Thoracic aorta (tissue), 2 donors: ENCODE results near the gene HMCN1. TPM values are rescaled to one million over a fixed set of nuclear protein-coding genes. Genes with fewer than 3 reads are reported as not detected.

Experiments
- ATAC-seq: fragments of 150-250 bp; one replicate; pipeline ENCODE4 v1.8.0; 2017; ENCODE audit warnings: low read depth; ENCODE audit not compliant: insufficient number of reproducible peaks, low FRiP score
- DNase-seq: peaks from one replicate; pipeline ENCODE4 v3.0.0-alpha.2; 2020; ENCODE audit warnings: low spot score
- H3K27ac ChIP-seq, 2 donors: fragments of 200-600 bp; sonication (generic); 1 replicate in 1 of 2; 2 replicates in 1 of 2; pipeline ENCODE4 v1.5.1; 2016; ENCODE audit warnings: mild to moderate bottlenecking in 2 of 2, moderate library complexity in 2 of 2
- H3K27me3 ChIP-seq: fragments of 200-600 bp; sonication (generic); replicated peaks from 2 replicates; pipeline ENCODE4 v1.6.0; 2016; ENCODE audit warnings: mild to moderate bottlenecking; ENCODE audit not compliant: insufficient read depth
- H3K36me3 ChIP-seq: fragments of 200-600 bp; sonication (generic); one replicate; pipeline ENCODE4 v1.5.1; 2016
- H3K4me1 ChIP-seq, 2 donors: fragments of 200-600 bp; sonication (generic); 1 replicate in 1 of 2; 2 replicates in 1 of 2; pipeline versions ENCODE4 v1.5.1 to v1.6.0; 2016; ENCODE audit warnings: low read depth in 2 of 2, mild to moderate bottlenecking in 1 of 2; ENCODE audit not compliant: control insufficient read depth in 1 of 2
- H3K4me3 ChIP-seq: fragments of 200-600 bp; sonication (generic); 2 replicates; pipeline ENCODE4 v1.5.1; 2016; ENCODE audit warnings: mild to moderate bottlenecking
- H3K9me3 ChIP-seq: fragments of 200-600 bp; sonication (generic); 2 replicates; pipeline ENCODE4 v1.5.1; 2016
- total RNA-seq, 2 donors: library from RNA; depleted of rRNA; stranded (reverse); fragments of >200 nt; gene quantifications; one replicate each; pipeline versions ENCODE4 v1.1.0 to v1.2.3, GENCODE V29; 2016
- TF ChIP-seq, protein P1 (sequence below): fragments of 200-600 bp; sonication (generic); IDR thresholded peaks from one replicate; pipeline ENCODE4 v1.5.1; 2019; ENCODE audit warnings: antibody characterized with exemption

The HMCN1 gene
- total RNA-seq, 2 donors from 2014 or later = 142 to 191 TPM

DNA sequence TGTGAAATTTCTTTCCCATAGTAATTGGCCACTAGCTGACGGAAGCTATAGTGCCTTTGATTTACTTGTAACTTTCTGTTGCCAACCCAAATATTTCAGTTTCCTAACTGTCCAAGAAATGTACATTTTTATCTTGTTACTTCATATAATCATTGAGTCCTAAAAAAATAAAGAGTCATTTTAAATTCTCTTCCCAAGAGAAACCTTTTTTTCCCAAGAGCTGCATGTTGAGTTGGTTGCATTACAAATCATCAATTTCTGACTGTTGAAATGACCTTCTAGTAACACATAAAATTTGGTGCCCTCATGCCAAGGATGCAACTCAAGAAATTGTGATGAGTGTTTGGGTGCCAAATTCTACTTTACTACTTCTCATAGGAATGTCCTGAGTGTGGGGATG is 61.0 kb downstream of the HMCN1 start:
- DNase-seq = no peak
- Histone ChIP-seq H3K36me3 (no peaks in the 10 kb centered on the region), H3K27me3 (no peaks in the 10 kb centered on the region), H3K27ac (peak overlapping the region in 1 of 2 donors; percentile 38), H3K4me3 (peak overlapping the region; percentile 2), H3K9me3 (peaks cover 7% of the 10 kb centered on the region), H3K4me1 (peaks cover 18 to 24% of the 10 kb centered on the region in 2 donors)
- no peak for ATAC-seq
- TF ChIP-seq, protein P1, sequence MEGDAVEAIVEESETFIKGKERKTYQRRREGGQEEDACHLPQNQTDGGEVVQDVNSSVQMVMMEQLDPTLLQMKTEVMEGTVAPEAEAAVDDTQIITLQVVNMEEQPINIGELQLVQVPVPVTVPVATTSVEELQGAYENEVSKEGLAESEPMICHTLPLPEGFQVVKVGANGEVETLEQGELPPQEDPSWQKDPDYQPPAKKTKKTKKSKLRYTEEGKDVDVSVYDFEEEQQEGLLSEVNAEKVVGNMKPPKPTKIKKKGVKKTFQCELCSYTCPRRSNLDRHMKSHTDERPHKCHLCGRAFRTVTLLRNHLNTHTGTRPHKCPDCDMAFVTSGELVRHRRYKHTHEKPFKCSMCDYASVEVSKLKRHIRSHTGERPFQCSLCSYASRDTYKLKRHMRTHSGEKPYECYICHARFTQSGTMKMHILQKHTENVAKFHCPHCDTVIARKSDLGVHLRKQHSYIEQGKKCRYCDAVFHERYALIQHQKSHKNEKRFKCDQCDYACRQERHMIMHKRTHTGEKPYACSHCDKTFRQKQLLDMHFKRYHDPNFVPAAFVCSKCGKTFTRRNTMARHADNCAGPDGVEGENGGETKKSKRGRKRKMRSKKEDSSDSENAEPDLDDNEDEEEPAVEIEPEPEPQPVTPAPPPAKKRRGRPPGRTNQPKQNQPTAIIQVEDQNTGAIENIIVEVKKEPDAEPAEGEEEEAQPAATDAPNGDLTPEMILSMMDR = no peak

DNA sequence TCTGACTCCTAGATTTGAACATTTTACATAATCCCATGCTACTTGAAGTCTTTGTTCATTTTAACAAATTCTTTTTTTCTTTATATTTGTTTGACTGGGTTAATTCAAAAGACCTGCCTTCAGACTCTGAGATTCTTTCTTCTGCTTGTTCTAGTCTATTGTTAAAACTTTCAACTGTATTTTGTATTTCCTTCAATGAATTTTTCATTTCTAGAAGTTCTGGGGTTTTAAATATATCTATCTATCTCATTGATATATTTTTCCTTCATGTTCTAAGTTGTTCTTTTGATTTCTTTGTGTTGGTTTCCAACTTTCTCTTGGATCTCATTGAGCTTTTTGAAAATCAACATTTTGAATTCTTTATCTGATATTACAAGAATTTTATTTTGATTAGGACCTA is 64.3 kb downstream of the HMCN1 start:
- DNase-seq (no peak), ATAC-seq (no peak)
- Histone ChIP-seq H3K27me3 (no peaks in the 10 kb centered on the region), H3K9me3 (peaks cover 7% of the 10 kb centered on the region), H3K4me3 (no peak overlapping the region), H3K27ac (no peak overlapping the region), H3K36me3 (no peaks in the 10 kb centered on the region), H3K4me1 (peaks cover 11 to 27% of the 10 kb centered on the region in 2 donors)
- TF ChIP-seq, protein P1 = no peak

DNA sequence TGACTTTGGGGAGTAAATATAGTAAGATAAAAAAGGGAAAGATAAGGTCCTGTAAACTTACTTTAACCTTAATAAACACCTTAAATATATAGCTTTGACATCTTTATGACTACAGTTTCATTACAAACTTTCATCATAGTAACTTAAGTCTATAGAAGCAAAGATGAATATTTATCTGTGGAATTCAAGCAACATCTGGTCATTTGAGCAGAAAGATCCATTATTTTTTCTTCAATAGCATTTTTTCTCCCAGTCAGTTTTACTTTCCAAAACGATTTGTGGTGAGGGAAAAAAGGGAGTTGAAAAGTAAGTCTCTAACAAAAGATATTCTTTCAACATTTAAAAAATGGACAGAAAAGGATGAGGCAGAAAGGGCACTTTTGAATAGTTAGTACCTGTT is 69.0 kb downstream of the HMCN1 start:
- DNase-seq = no peak
- Histone ChIP-seq H3K27me3 (no peaks in the 10 kb centered on the region), H3K9me3 (peaks cover 3% of the 10 kb centered on the region), H3K36me3 (no peaks in the 10 kb centered on the region), H3K4me1 (peaks cover 16 to 40% of the 10 kb centered on the region in 2 donors), H3K27ac (peak overlapping the region; percentile 7 to 39), H3K4me3 (peak overlapping the region; percentile 3)
- no peak for ATAC-seq
- TF ChIP-seq, protein P1 = no peak

DNA sequence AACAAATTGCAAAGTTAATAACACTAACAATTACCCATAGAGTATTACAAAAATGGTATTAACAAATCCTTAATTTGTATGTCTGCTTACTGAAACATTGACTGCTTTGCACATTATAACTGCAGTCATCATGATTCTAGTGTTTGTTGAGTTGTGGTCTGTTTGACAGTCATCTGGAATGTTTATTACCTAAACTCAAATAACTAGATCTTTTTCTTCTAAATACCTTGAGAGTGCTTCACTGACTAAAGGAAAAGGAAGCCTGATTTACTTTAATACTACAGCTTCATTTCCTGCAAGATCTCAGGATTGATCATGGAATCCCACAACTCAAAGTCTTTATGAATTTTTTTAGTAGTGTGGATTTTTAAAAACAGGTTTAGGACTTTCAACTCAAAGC is 70.0 kb downstream of the HMCN1 start:
- no peak for ATAC-seq
- peak overlapping the region in 1 of 2 donors; percentile 41 for H3K27ac ChIP-seq

DNA sequence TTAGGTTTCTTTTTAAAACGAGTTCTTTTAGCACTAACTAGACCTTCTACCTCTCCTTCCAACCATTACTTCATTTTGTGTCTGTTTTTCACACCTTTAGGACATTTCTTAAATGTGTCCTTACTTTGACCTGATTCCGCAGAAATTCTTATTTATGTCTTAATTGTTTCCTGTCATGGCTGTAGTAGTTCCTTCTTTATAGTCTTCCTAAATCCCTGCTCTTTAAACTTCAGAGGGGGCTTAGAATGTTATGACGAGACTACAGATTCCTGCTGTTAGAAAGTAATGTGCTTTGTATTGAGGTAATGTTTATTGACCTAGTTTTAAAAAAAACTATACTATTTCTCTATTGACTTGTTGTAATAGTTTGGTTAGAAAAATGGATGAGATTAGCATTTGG is 70.4 kb downstream of the HMCN1 start:
- TF ChIP-seq, protein P1 = no peak
- no peaks in the 10 kb centered on the region for H3K27me3 ChIP-seq
- H3K27ac ChIP-seq = peak overlapping the region in 1 of 2 donors; percentile 41
- H3K36me3 ChIP-seq = no peaks in the 10 kb centered on the region
- peak overlapping the region; percentile 1 for H3K4me3 ChIP-seq
- H3K9me3 ChIP-seq = no peaks in the 10 kb centered on the region
- ATAC-seq = no peak
- peaks cover 24 to 48% of the 10 kb centered on the region in 2 donors for H3K4me1 ChIP-seq
- no peak for DNase-seq

More for the DNA sequence above, 70.0 kb downstream of the HMCN1 start:
- Histone ChIP-seq H3K9me3 (no peaks in the 10 kb centered on the region), H3K36me3 (no peaks in the 10 kb centered on the region), H3K4me3 (peak overlapping the region; percentile 1), H3K4me1 (peaks cover 24 to 48% of the 10 kb centered on the region in 2 donors), H3K27me3 (no peaks in the 10 kb centered on the region)
- DNase-seq = no peak
- TF ChIP-seq, protein P1 = no peak
